Femur (tissue), 1 donor: ENCODE data around the gene TSPAN13.

Source experiments
- DNase-seq: peaks from one replicate; pipeline ENCODE4 v3.0.0-alpha.2; 2017

The TSPAN13 gene

GRCh38 chr7:16778476-16778875 lies 24.9 kb downstream of the TSPAN13 start:
- no peak for DNase-seq

- DNase-seq, result no peak
These were observed 25.5 kb downstream of the TSPAN13 start for GRCh38 chr7:16779051-16779450.

- DNase-seq, result no peak
These were observed 27.0 kb downstream of the TSPAN13 start for GRCh38 chr7:16780596-16780995.

- no peak for DNase-seq
These were observed 31.8 kb downstream of the TSPAN13 start for GRCh38 chr7:16785321-16785720.

- DNase-seq, result no peak
These were observed 32.3 kb downstream of the TSPAN13 start for GRCh38 chr7:16785846-16786245.

- no peak for DNase-seq
These were observed 32.7 kb downstream of the TSPAN13 start for GRCh38 chr7:16786257-16786656.

- no peak for DNase-seq
These were observed 33.6 kb downstream of the TSPAN13 start for GRCh38 chr7:16787127-16787526.

GRCh38 chr7:16791071-16791470 lies 37.5 kb downstream of the TSPAN13 start:
- DNase-seq, result no peak

- no peak for DNase-seq
These were observed 38.5 kb downstream of the TSPAN13 start for GRCh38 chr7:16791905-16792698.

GRCh38 chr7:16794986-16795385 lies 41.4 kb downstream of the TSPAN13 start:
- no peak for DNase-seq

GRCh38 chr7:16795624-16796023 lies 42.1 kb downstream of the TSPAN13 start:
- DNase-seq, result no peak

- DNase-seq, result no peak
These were observed 47.6 kb downstream of the TSPAN13 start for GRCh38 chr7:16801111-16801542.

- DNase-seq, result no peak
These were observed 48.0 kb downstream of the TSPAN13 start for GRCh38 chr7:16801579-16801978.

GRCh38 chr7:16803125-16803524 lies 49.6 kb downstream of the TSPAN13 start:
- no peak for DNase-seq

GRCh38 chr7:16803881-16804673 lies 50.5 kb downstream of the TSPAN13 start:
- DNase-seq, result no peak

- no peak for DNase-seq
These were observed 51.3 kb downstream of the TSPAN13 start, which contains the start of gene AGR2 for GRCh38 chr7:16804674-16805439. Gene AGR2, minus strand, starts transcription at chr7:16804999. Its CDS starts 3,203 bp downstream, at chr7:16801796.

GRCh38 chr7:16805441-16805840 lies 51.9 kb downstream of the TSPAN13 start:
- DNase-seq, result no peak

- DNase-seq, result no peak
These were observed 56.6 kb downstream of the TSPAN13 start for GRCh38 chr7:16810112-16810511.

- no peak for DNase-seq
These were observed 57.0 kb downstream of the TSPAN13 start for GRCh38 chr7:16810573-16810972.

GRCh38 chr7:16811551-16811950 lies 58.0 kb downstream of the TSPAN13 start:
- no peak for DNase-seq

- no peak for DNase-seq
These were observed 59.1 kb downstream of the TSPAN13 start for GRCh38 chr7:16812542-16813231.

GRCh38 chr7:16813232-16813616 lies 59.7 kb downstream of the TSPAN13 start:
- peak; percentile 22 for DNase-seq

- DNase-seq, result no peak
These were observed 61.4 kb downstream of the TSPAN13 start for GRCh38 chr7:16815001-16815400.
